Measurements from ENCODE around the gene ZNF165. TPM values are rescaled to one million over a fixed set of nuclear protein-coding genes. Genes with fewer than 3 reads are reported as not detected.

ZNF165 gene
- total and polyA plus RNA-seq, 2 donors (not counting 1 experiment from before 2014, with no cell fraction given): 0.23 to 0.33 TPM

DNA sequence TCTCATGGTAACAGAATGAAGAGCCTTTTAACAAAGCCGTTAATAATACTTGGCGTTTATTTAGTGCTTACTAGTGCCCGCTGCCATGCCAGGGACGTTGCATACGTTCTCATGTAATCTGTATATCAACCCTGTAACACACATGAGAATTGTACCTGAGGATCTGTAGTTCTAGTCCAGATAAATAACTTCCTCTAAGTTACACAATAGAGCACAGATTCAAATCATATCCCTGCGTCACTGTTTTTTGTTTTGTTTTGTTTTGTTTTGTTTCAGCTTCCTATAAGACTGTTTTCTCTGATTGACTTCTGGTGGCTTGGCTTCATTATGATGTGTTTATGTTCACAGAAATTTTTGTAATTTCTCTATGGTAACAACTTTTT is 44.6 kb downstream of the ZNF165 start:
- peak overlapping the region; percentile 71 for H3K4me2 ChIP-seq (ENCODE audit: extremely low read depth, insufficient read depth, low read length)
- H4K20me1 ChIP-seq (ENCODE audit: control insufficient read depth, extremely low read depth, insufficient read depth, low read length): peaks cover 3% of the 10 kb centered on the region
- no peaks in the 10 kb centered on the region for H3K36me3 ChIP-seq (ENCODE audit: control insufficient read depth, insufficient read depth, low read length)
- peaks cover 11% of the 10 kb centered on the region for H3K79me2 ChIP-seq (ENCODE audit: control insufficient read depth, insufficient read depth, low read length)
- no peaks in the 10 kb centered on the region for H3K9me3 ChIP-seq (ENCODE audit: control insufficient read depth, insufficient read depth, low read depth, low read length)
- H3K27ac ChIP-seq (ENCODE audit: insufficient read depth, low read length): peak overlapping the region; percentile 60
- TF ChIP-seq, protein P1, sequence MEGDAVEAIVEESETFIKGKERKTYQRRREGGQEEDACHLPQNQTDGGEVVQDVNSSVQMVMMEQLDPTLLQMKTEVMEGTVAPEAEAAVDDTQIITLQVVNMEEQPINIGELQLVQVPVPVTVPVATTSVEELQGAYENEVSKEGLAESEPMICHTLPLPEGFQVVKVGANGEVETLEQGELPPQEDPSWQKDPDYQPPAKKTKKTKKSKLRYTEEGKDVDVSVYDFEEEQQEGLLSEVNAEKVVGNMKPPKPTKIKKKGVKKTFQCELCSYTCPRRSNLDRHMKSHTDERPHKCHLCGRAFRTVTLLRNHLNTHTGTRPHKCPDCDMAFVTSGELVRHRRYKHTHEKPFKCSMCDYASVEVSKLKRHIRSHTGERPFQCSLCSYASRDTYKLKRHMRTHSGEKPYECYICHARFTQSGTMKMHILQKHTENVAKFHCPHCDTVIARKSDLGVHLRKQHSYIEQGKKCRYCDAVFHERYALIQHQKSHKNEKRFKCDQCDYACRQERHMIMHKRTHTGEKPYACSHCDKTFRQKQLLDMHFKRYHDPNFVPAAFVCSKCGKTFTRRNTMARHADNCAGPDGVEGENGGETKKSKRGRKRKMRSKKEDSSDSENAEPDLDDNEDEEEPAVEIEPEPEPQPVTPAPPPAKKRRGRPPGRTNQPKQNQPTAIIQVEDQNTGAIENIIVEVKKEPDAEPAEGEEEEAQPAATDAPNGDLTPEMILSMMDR (conservative IDR thresholded peaks at IDR 0.05 in 1 of 2, IDR thresholded peaks at IDR 0.05 in 1 of 2; ENCODE audit: low read depth in 1 of 2, low read length in 2 of 2): no peak
- no peak for TF ChIP-seq EZH2 (IDR thresholded peaks at IDR 0.05; ENCODE audit: low read length, missing control alignments)
- DNase-seq (ENCODE audit: low read depth in 2 of 2): no peak
- no peaks in the 10 kb centered on the region for H3K4me1 ChIP-seq (ENCODE audit: control insufficient read depth, extremely low read depth, insufficient read depth, low read length)
- H2AFZ ChIP-seq (ENCODE audit: low read length): peak overlapping the region; percentile 98
- H3K27me3 ChIP-seq (ENCODE audit: control insufficient read depth, insufficient read depth, low read length): no peaks in the 10 kb centered on the region
- peak overlapping the region; percentile 60 to 87 (median 73) for H3K4me3 ChIP-seq (replicated peaks in 1 of 4; ENCODE audit: control extremely low read depth in 1 of 4, insufficient read depth in 1 of 4, low read depth in 3 of 4, low read length in 4 of 4)
- peak overlapping the region; percentile 60 for H3K9ac ChIP-seq (ENCODE audit: insufficient read depth, low read length)

DNA sequence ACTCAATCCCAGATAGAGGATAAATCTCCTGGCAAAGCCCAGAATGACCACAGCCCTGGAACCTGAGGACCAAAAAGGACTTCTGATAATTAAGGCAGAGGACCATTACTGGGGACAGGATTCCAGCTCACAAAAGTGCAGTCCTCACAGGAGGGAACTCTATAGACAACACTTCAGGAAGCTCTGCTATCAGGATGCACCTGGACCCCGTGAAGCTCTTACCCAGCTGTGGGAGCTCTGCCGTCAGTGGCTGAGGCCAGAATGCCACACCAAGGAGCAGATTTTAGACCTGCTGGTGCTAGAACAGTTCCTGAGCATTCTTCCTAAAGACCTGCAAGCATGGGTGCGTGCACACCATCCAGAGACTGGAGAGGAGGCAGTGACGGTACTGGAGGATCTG is 45.0 kb downstream of the ZNF165 start:
- H3K27ac ChIP-seq (ENCODE audit: insufficient read depth, low read length): no peak overlapping the region
- H3K4me3 ChIP-seq (replicated peaks in 1 of 4; ENCODE audit: control extremely low read depth in 1 of 4, insufficient read depth in 1 of 4, low read depth in 3 of 4, low read length in 4 of 4): peak overlapping the region in 1 of 4 experiments; percentile 6

DNA sequence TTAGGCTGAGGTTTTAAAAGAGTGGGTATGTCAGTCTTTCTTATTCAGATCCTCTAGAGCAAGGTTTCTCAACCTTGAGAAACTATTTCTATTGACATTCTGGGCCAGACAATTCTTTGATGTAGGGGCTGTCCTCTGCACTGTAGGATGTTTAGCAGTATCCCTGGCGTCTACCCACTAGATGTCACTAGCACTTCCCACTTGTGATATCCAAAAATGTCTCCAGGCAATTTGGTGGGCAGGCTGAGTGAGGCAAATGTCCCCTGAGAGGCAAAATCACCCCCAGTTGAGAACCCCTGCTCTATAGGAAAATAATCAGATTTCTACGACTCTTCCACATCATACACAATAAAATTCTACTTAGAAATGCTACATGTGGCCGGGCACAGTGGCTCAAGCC is 53.6 kb downstream of the ZNF165 start:
- Histone ChIP-seq H4K20me1 (ENCODE audit: control insufficient read depth, extremely low read depth, insufficient read depth, low read length) (no peaks in the 10 kb centered on the region), H3K27me3 (ENCODE audit: control insufficient read depth, insufficient read depth, low read length) (no peaks in the 10 kb centered on the region), H3K9ac (ENCODE audit: insufficient read depth, low read length) (no peak overlapping the region), H3K9me3 (ENCODE audit: control insufficient read depth, insufficient read depth, low read depth, low read length) (no peaks in the 10 kb centered on the region), H3K4me1 (ENCODE audit: control insufficient read depth, extremely low read depth, insufficient read depth, low read length) (peaks cover 4% of the 10 kb centered on the region), H3K4me3 (replicated peaks in 1 of 4; ENCODE audit: control extremely low read depth in 1 of 4, insufficient read depth in 1 of 4, low read depth in 3 of 4, low read length in 4 of 4) (no peak overlapping the region), H3K27ac (ENCODE audit: insufficient read depth, low read length) (no peak overlapping the region), H3K79me2 (ENCODE audit: control insufficient read depth, insufficient read depth, low read length) (peaks cover 44% of the 10 kb centered on the region), H2AFZ (ENCODE audit: low read length) (no peak overlapping the region), H3K36me3 (ENCODE audit: control insufficient read depth, insufficient read depth, low read length) (no peaks in the 10 kb centered on the region), H3K4me2 (ENCODE audit: extremely low read depth, insufficient read depth, low read length) (no peak overlapping the region)
- DNase-seq (ENCODE audit: low read depth in 2 of 2): peak; percentile 26 to 54
- TF ChIP-seq, protein P1 (conservative IDR thresholded peaks at IDR 0.05 in 1 of 2, IDR thresholded peaks at IDR 0.05 in 1 of 2; ENCODE audit: low read depth in 1 of 2, low read length in 2 of 2): peak; percentile 40 to 58
- no peak for TF ChIP-seq EZH2 (IDR thresholded peaks at IDR 0.05; ENCODE audit: low read length, missing control alignments)

More for the DNA sequence above, 45.0 kb downstream of the ZNF165 start:
- Histone ChIP-seq H2AFZ (ENCODE audit: low read length) (no peak overlapping the region), H3K9ac (ENCODE audit: insufficient read depth, low read length) (no peak overlapping the region), H4K20me1 (ENCODE audit: control insufficient read depth, extremely low read depth, insufficient read depth, low read length) (peaks cover 3% of the 10 kb centered on the region), H3K27me3 (ENCODE audit: control insufficient read depth, insufficient read depth, low read length) (no peaks in the 10 kb centered on the region), H3K36me3 (ENCODE audit: control insufficient read depth, insufficient read depth, low read length) (no peaks in the 10 kb centered on the region), H3K9me3 (ENCODE audit: control insufficient read depth, insufficient read depth, low read depth, low read length) (no peaks in the 10 kb centered on the region), H3K79me2 (ENCODE audit: control insufficient read depth, insufficient read depth, low read length) (peaks cover 11% of the 10 kb centered on the region), H3K4me1 (ENCODE audit: control insufficient read depth, extremely low read depth, insufficient read depth, low read length) (no peaks in the 10 kb centered on the region), H3K4me2 (ENCODE audit: extremely low read depth, insufficient read depth, low read length) (no peak overlapping the region)
- TF ChIP-seq EZH2 (IDR thresholded peaks at IDR 0.05; ENCODE audit: low read length, missing control alignments): no peak
- TF ChIP-seq, protein P1 (conservative IDR thresholded peaks at IDR 0.05 in 1 of 2, IDR thresholded peaks at IDR 0.05 in 1 of 2; ENCODE audit: low read depth in 1 of 2, low read length in 2 of 2): no peak
- no peak for DNase-seq (ENCODE audit: low read depth in 2 of 2)

All from fibroblast of lung (primary cell).